Caco-2 (cell line): ENCODE measurements around the gene SLC22A4. TPM values are rescaled to one million over a fixed set of nuclear protein-coding genes. Genes with fewer than 3 reads are reported as not detected.

Source experiments
- BruUV-seq: library from RNA; stranded (reverse); fragments of 400-500 nt; replicated peaks from 2 replicates; lab custom pipeline; 2021; lab: Mats Ljungman, UMichigan
- CTCF ChIA-PET: fragments of 300-600 bp; sonication (Branson Sonifier 250); formaldehyde crosslinking; loops from one replicate; lab custom pipeline; 2022; ENCODE audit warnings: antibody characterized with exemption; lab: Charles Lee
- POLR2A ChIA-PET: fragments of 300-600 bp; sonication (Branson Sonifier 250); formaldehyde crosslinking; loops from one replicate; lab custom pipeline; 2022; ENCODE audit warnings: antibody characterized with exemption; lab: Charles Lee
- DNase-seq, 2 experiments: peaks; one replicate each; pipeline versions ENCODE4 v3.0.0 to v3.0.0-alpha.2; 2020 to 2022
- H3K27me3 ChIP-seq: replicated peaks from 2 replicates; pipeline ENCODE4 v1.6.0; 2011; ENCODE audit warnings: low read length; ENCODE audit not compliant: control insufficient read depth, insufficient read depth
- H3K36me3 ChIP-seq: 2 replicates; pipeline ENCODE4 v1.5.1; 2011; ENCODE audit warnings: low read length; ENCODE audit not compliant: control insufficient read depth, insufficient read depth
- H3K4me1 ChIP-seq: fragments of 250-450 bp; sonication (Bioruptor Pico); 2 replicates; pipeline ENCODE4 v1.5.1; 2020; ENCODE audit warnings: mild to moderate bottlenecking
- H3K4me3 ChIP-seq: 2 replicates; pipeline ENCODE4 v1.5.1; 2011; ENCODE audit warnings: low read depth, mild to moderate bottlenecking, control low read depth, low read length
- H3K9me3 ChIP-seq: fragments of 250-450 bp; sonication (Bioruptor Pico); 2 replicates; pipeline ENCODE4 v1.5.1; 2020; ENCODE audit warnings: mild to moderate bottlenecking, moderate library complexity
- H3K27ac Mint-ChIP-seq: one replicate; pipeline ENCODE4 v1.8.0; 2022; ENCODE audit warnings: mixed read lengths; ENCODE audit not compliant: unreplicated experiment
- H3K27me3 Mint-ChIP-seq: one replicate; pipeline ENCODE4 v1.8.0; 2022; ENCODE audit warnings: mixed read lengths; ENCODE audit not compliant: insufficient read depth, unreplicated experiment
- H3K36me3 Mint-ChIP-seq: one replicate; pipeline ENCODE4 v1.8.0; 2022; ENCODE audit warnings: mild to moderate bottlenecking, mixed read lengths; ENCODE audit not compliant: insufficient read depth, unreplicated experiment
- H3K4me1 Mint-ChIP-seq: one replicate; pipeline ENCODE4 v1.8.0; 2022; ENCODE audit warnings: low read depth, mixed read lengths; ENCODE audit not compliant: unreplicated experiment
- H3K4me3 Mint-ChIP-seq: one replicate; pipeline ENCODE4 v1.8.0; 2022; ENCODE audit warnings: mild to moderate bottlenecking, moderate library complexity, mixed read lengths; ENCODE audit not compliant: unreplicated experiment
- H3K9me3 Mint-ChIP-seq: one replicate; pipeline ENCODE4 v1.8.0; 2022; ENCODE audit warnings: mixed read lengths; ENCODE audit not compliant: unreplicated experiment
- intact Hi-C: fragments of 100-400 bp; cut with micrococcal nuclease; formaldehyde crosslinking; loops from one replicate; pipeline ENCODE4 v1.10.0; 2022; ENCODE audit not compliant: unreplicated experiment
- total RNA-seq: library from RNA; stranded (reverse); gene quantifications from 2 replicates; pipeline ENCODE4 v1.2.3, GENCODE V29; 2022
- TF ChIP-seq, protein P1 (sequence below), 2 experiments: fragments of 200-600 bp in 1 of 2; IDR thresholded peaks; 1 replicate in 1 of 2; 2 replicates in 1 of 2; pipeline versions ENCODE4 v1.5.1 to v1.8.0; 2011 to 2022; ENCODE audit warnings: antibody characterized with exemption in 1 of 2, control low read depth in 1 of 2, inconsistent platforms in 1 of 2, low read depth in 1 of 2, low read length in 1 of 2, mild to moderate bottlenecking in 1 of 2, moderate library complexity in 1 of 2; ENCODE audit not compliant: insufficient read depth in 1 of 2, severe bottlenecking in 1 of 2, unreplicated experiment in 1 of 2

SLC22A4 gene
- total RNA-seq, 1 experiment from 2014 or later = 1.5 TPM

DNA sequence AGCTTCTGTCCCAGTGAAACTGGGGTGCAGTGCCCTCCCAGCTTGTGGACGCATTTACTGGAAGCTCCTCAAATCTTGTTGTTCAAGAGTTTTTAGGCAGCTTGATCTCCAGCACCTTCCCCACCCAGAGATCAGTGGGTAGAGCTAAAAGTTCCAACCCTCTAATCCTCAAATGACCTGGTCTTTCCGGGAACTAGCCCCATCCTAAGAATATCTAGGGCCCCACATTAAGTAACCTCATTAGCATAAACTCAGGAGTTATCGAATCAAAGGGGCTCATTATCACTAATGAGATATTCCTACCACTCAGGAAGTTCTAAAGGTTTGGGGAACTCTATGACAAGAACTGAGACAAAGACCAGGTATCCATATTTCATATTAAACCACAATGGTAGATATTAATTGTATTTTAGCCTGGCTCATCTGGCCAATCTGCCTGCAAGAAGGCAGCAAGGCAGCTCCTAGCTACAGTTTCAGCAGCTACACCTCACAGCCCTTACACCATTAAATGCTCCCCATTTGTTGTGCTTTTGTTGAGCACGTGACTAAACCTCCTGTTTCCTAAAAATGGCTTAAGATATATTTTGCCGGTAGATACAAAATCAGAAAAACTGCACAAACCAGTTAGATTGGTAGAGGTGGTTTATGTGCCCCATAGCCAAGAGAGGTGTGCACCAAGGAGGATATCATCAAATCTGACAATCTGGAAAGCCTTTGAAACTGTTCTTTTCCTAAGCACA lies 50.8 kb downstream of the SLC22A4 start:
- peaks cover 18% of the 10 kb centered on the region for H3K36me3 Mint-ChIP-seq

DNA sequence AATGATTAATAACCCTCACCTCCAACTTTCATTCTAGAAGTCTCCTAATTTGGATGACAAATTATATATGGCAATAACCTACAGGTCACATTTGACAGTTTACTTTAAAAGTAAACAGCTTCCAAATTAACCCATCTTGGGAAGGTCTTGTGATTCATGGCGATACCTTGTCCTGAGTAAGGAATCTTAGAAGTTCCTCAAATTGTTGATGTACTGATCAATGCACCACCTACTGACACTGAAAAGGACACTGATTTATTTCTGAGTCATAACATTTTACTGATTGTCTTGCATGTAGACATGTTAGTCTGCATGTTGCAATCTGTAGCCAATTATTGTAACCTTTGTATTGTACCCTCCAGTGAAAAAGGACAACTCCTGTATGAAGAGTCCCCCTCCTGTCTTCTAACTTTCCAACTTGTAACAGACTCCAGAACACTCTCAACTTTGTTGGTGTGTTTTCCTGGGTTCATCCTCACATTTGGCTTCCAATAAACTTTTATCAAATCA lies 59.3 kb downstream of the SLC22A4 start:
- peaks cover 9% of the 10 kb centered on the region for H3K36me3 Mint-ChIP-seq
- H3K27me3 Mint-ChIP-seq = no peaks in the 10 kb centered on the region
- no peak overlapping the region for H3K4me3 ChIP-seq
- no peak overlapping the region for H3K27ac Mint-ChIP-seq
- peaks cover 3% of the 10 kb centered on the region; the same call in 1 of the 2 replicates for H3K9me3 ChIP-seq
- TF ChIP-seq, protein P1, sequence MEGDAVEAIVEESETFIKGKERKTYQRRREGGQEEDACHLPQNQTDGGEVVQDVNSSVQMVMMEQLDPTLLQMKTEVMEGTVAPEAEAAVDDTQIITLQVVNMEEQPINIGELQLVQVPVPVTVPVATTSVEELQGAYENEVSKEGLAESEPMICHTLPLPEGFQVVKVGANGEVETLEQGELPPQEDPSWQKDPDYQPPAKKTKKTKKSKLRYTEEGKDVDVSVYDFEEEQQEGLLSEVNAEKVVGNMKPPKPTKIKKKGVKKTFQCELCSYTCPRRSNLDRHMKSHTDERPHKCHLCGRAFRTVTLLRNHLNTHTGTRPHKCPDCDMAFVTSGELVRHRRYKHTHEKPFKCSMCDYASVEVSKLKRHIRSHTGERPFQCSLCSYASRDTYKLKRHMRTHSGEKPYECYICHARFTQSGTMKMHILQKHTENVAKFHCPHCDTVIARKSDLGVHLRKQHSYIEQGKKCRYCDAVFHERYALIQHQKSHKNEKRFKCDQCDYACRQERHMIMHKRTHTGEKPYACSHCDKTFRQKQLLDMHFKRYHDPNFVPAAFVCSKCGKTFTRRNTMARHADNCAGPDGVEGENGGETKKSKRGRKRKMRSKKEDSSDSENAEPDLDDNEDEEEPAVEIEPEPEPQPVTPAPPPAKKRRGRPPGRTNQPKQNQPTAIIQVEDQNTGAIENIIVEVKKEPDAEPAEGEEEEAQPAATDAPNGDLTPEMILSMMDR (IDR thresholded peaks at IDR 0.05; ENCODE audit: insufficient read depth in 1 of 2, low read depth in 1 of 2, low read length in 1 of 2, severe bottlenecking in 1 of 2, unreplicated experiment in 1 of 2) = no peak
- intact Hi-C loops = no loop called here
- CTCF ChIA-PET = no interaction called here
- no peaks in the 10 kb centered on the region; the same call in 1 of the 2 replicates for H3K36me3 ChIP-seq
- peaks cover 8% of the 10 kb centered on the region for H3K4me1 Mint-ChIP-seq
- no TSS peak for BruUV-seq
- H3K9me3 Mint-ChIP-seq = no peaks in the 10 kb centered on the region
- H3K27me3 ChIP-seq = no peaks in the 10 kb centered on the region
- DNase-seq = no peak
- H3K4me3 Mint-ChIP-seq = no peak overlapping the region
- H3K4me1 ChIP-seq = peaks cover 12% of the 10 kb centered on the region
- POLR2A ChIA-PET = no interaction called here

More for the DNA sequence above, 50.8 kb downstream of the SLC22A4 start:
- peaks cover 11% of the 10 kb centered on the region for H3K9me3 Mint-ChIP-seq
- DNase-seq = no peak
- peaks cover 3% of the 10 kb centered on the region; the same call in 1 of the 2 replicates for H3K9me3 ChIP-seq
- peaks cover 20% of the 10 kb centered on the region for H3K4me1 Mint-ChIP-seq
- intact Hi-C loops = no loop called here
- H3K27me3 ChIP-seq = no peaks in the 10 kb centered on the region
- BruUV-seq = no TSS peak
- H3K27me3 Mint-ChIP-seq = no peaks in the 10 kb centered on the region
- no peaks in the 10 kb centered on the region for H3K36me3 ChIP-seq
- ChIA-PET POLR2A (no interaction called here), CTCF (no interaction called here)
- no peak overlapping the region for H3K27ac Mint-ChIP-seq
- H3K4me3 Mint-ChIP-seq = no peak overlapping the region
- no peak overlapping the region for H3K4me3 ChIP-seq
- TF ChIP-seq, protein P1 (IDR thresholded peaks at IDR 0.05; ENCODE audit: insufficient read depth in 1 of 2, low read depth in 1 of 2, low read length in 1 of 2, severe bottlenecking in 1 of 2, unreplicated experiment in 1 of 2) = no peak
- H3K4me1 ChIP-seq = peaks cover 14% of the 10 kb centered on the region; the same call in 1 of the 2 replicates

DNA sequence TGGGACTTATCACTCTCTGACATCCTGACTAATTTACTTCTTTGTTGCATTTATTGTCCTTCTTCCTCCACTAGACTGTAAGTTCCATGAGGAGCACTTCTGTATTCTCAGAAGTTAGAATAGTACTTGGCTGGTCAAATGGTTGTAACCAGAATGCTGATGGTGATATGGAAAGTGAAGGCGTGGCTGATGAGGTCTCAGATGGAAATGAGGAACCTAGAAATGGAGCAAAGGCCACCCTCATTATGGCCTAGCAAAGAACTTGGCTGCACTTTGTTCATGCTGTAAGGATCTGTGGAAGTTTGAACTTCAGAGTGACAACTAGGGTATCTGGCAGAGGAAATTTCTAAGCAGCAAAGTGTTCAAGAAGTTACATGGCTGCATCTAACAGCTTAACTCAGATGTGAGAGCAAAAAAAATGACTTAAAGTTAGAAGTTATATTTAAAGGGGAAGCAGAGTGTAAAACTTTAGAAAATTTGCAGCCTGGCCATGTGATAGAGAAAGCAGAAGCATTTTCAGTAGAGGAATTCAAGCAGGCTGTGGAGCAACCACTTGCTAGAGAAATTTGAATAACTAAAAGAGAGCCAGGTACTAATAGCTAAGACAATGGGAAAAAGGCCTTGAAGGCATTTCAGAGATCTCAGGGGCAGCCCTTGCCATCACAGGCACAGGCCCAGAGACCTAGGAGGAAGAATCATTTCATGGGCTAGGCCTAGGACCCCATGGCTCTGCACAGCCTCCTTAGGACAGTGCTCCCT lies 60.4 kb downstream of the SLC22A4 start:
- ChIA-PET CTCF (no interaction called here), POLR2A (interaction anchor here (1.1 kb wide), 1 partner anchor 60 kb away, joined by 4 read pairs; the partner anchor contains the start of gene SLC22A4)
- no peaks in the 10 kb centered on the region for H3K9me3 Mint-ChIP-seq
- peaks cover 8% of the 10 kb centered on the region for H3K4me1 Mint-ChIP-seq
- Histone ChIP-seq H3K27me3 (no peaks in the 10 kb centered on the region), H3K4me3 (no peak overlapping the region), H3K4me1 (peaks cover 12% of the 10 kb centered on the region), H3K36me3 (no peaks in the 10 kb centered on the region; the same call in 1 of the 2 replicates), H3K9me3 (no peaks in the 10 kb centered on the region)
- intact Hi-C loops = no loop called here
- DNase-seq = no peak
- TF ChIP-seq, protein P1 (IDR thresholded peaks at IDR 0.05; ENCODE audit: insufficient read depth in 1 of 2, low read depth in 1 of 2, low read length in 1 of 2, severe bottlenecking in 1 of 2, unreplicated experiment in 1 of 2) = no peak
- H3K36me3 Mint-ChIP-seq = peaks cover 4% of the 10 kb centered on the region
- H3K27me3 Mint-ChIP-seq = no peaks in the 10 kb centered on the region
- H3K27ac Mint-ChIP-seq = no peak overlapping the region
- BruUV-seq = no TSS peak
- H3K4me3 Mint-ChIP-seq = no peak overlapping the region
